H1 (cell line): ENCODE data around the gene ALDH1A3. TPM values are rescaled to one million over a fixed set of nuclear protein-coding genes. Genes with fewer than 3 reads are reported as not detected.

Experiments
- ASH2L ChIP-seq: fragments of 200-600, 300-600 bp; sonication (generic); IDR thresholded peaks from one replicate; pipeline ENCODE4 v1.7.1; 2017; ENCODE audit warnings: low read length
- BACH1 ChIP-seq: IDR thresholded peaks from 2 replicates; pipeline ENCODE4 v1.6.1; 2012; ENCODE audit warnings: low read length, improper control_type of control experiment
- BCL11A ChIP-seq, 2 experiments: IDR thresholded peaks; one replicate each; pipeline ENCODE4 v1.6.1; 2011; ENCODE audit warnings: low read depth in 2 of 2, low read length in 2 of 2, mild to moderate bottlenecking in 2 of 2
- BRCA1 ChIP-seq: IDR thresholded peaks from 2 replicates; pipeline ENCODE4 v1.6.1; 2012; ENCODE audit warnings: low read depth, low read length, improper control_type of control experiment
- CBX5 ChIP-seq: fragments of 300-800, 300-1000 bp; sonication (generic); IDR thresholded peaks from 2 replicates; pipeline ENCODE4 v1.7.1; 2016; ENCODE audit warnings: antibody characterized with exemption, low read length, low read depth
- CHD1 ChIP-seq: IDR thresholded peaks from 2 replicates; pipeline ENCODE4 v1.6.1; 2012; ENCODE audit warnings: low read depth, low read length, improper control_type of control experiment
- CREB1 ChIP-seq: IDR thresholded peaks from 2 replicates; pipeline ENCODE4 v1.6.1; 2012; ENCODE audit warnings: inconsistent platforms
- CTBP2 ChIP-seq: IDR thresholded peaks from 2 replicates; pipeline ENCODE4 v1.7.0; 2011; ENCODE audit warnings: borderline replicate concordance, mild to moderate bottlenecking, moderate library complexity, mixed read lengths, low read length; ENCODE audit not compliant: insufficient read depth, insufficient read length
- EZH2 ChIP-seq: fragments of 200-600 bp; sonication (generic); IDR thresholded peaks from 2 replicates; pipeline ENCODE4 v1.7.1; 2012; ENCODE audit warnings: low read depth, mild to moderate bottlenecking, moderate library complexity, low read length, inconsistent platforms; ENCODE audit not compliant: severe bottlenecking
- GABPA ChIP-seq: IDR thresholded peaks from 2 replicates; pipeline ENCODE4 v1.6.1; 2011; ENCODE audit warnings: mild to moderate bottlenecking, low read length, moderate library complexity, borderline replicate concordance; ENCODE audit not compliant: insufficient read depth
- KDM1A ChIP-seq: fragments of 200-600, 300-600 bp; sonication (generic); IDR thresholded peaks from 2 replicates; pipeline ENCODE4 v1.7.1; 2016; ENCODE audit warnings: mild to moderate bottlenecking, low read length, borderline replicate concordance
- MAFK ChIP-seq: IDR thresholded peaks from 2 replicates; pipeline ENCODE4 v1.6.1; 2012; ENCODE audit warnings: low read depth, mild to moderate bottlenecking, improper control_type of control experiment, low read length
- NANOG ChIP-seq: IDR thresholded peaks from 2 replicates; pipeline ENCODE4 v1.6.1; 2011; ENCODE audit warnings: low read length, low read depth, mild to moderate bottlenecking, inconsistent platforms; ENCODE audit not compliant: insufficient read depth, poor library complexity, severe bottlenecking
- POU5F1 ChIP-seq: IDR thresholded peaks from 2 replicates; pipeline ENCODE4 v1.6.1; 2011; ENCODE audit warnings: low read depth, mild to moderate bottlenecking, low read length, moderate library complexity
- RBBP5 ChIP-seq: IDR thresholded peaks from 2 replicates; pipeline ENCODE4 v1.7.1; 2012; ENCODE audit warnings: low read depth, mild to moderate bottlenecking, inconsistent platforms, low read length, moderate library complexity, borderline replicate concordance
- SRF ChIP-seq: IDR thresholded peaks from 2 replicates; pipeline ENCODE4 v1.6.1; 2011; ENCODE audit warnings: mild to moderate bottlenecking, low read depth, low read length, moderate library complexity
- TAF1 ChIP-seq: IDR thresholded peaks from 2 replicates; pipeline ENCODE4 v1.6.1; 2011; ENCODE audit warnings: mild to moderate bottlenecking, low read depth, low read length
- polyA plus RNA-seq, 7 experiments: library from polyadenylated mRNA; depleted of rRNA in 3 of 7; stranded (reverse) in 5 of 7; unstranded in 2 of 7; fragments of >200 nt in 5 of 7; fragments of 200-250 nt in 2 of 7; gene quantifications; 1 replicate in 5 of 7; 2 replicates in 1 of 7; 4 replicates in 1 of 7; pipeline versions ENCODE4 v1.2.1 to v1.2.3, GENCODE V29; 2011 to 2013; ENCODE audit warnings: missing spikeins in 2 of 7, mixed read lengths in 2 of 7
- total RNA-seq: library from RNA; stranded (reverse); fragmentation: NEBNext Ultra II Directional; extraction: Animal tissue kit (Norgen Biotek cat#: 25700); gene quantifications from 2 replicates; pipeline ENCODE4 v1.2.1, GENCODE V29; 2021
- TF ChIP-seq, protein P1 (sequence below), 3 experiments: IDR thresholded peaks; 1 replicate in 2 of 3; 2 replicates in 1 of 3; pipeline versions ENCODE4 v1.5.1 to v1.6.1; 2011; ENCODE audit warnings: low read length in 3 of 3, mild to moderate bottlenecking in 3 of 3, inconsistent platforms in 2 of 3, low read depth in 1 of 3, moderate library complexity in 1 of 3; ENCODE audit not compliant: insufficient read depth in 1 of 3; ENCODE audit errors: control extremely low read depth in 1 of 3
- TF ChIP-seq, protein P2 (sequence below): IDR thresholded peaks from 2 replicates; pipeline ENCODE4 v1.6.1; 2012; ENCODE audit warnings: inconsistent platforms

The ALDH1A3 gene
- total and polyA plus RNA-seq, 2 of the 8 experiments (the other 6 are each of a cell fraction or from before 2014, with no cell fraction given) = 2.2 to 5.5 TPM

DNA sequence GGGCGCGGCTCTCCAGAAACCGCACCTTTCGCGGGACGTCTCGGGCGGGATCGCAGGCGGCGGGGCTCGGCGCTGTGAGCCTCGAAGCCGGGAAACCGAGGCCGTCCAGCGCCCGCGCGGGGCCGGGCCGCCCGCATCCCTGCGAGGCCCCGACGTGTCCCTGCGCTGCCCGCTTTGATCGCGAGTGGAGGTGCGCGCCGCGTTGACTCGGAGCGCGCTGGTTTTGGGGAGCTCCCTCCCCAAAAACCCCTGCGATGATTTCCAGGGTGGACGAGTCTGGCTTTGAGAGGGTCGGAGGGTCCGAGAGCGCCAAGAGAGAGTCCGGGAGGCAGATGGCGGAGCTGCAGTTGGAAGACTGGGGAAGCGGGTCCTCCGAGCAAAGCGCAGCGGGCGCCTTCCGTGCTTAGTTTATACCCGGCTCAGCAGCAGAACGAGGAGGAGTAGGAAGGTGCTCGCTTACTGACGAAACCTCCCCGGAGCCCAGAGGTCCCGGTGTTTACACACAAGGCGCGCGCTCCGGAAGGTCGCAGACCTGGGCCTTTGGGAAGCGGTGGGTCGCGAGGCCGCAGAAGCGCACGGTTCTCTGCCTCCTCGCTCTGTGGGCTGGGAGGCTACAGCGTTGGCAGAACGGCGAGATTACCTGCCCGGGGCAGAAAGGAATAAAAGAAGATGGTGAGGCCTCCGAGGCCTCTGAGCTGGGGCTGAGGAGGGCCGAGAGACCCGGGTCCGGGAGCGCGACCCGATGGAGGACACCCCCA, 687 bp downstream of the ALDH1A3 start (continued):
- no peak for TF ChIP-seq BCL11A (IDR thresholded peaks at IDR 0.05; ENCODE audit: low read depth in 2 of 2, low read length in 2 of 2)
- TF ChIP-seq CREB1 = no peak
- TF ChIP-seq RBBP5 = 0 out of 2 replicates have a peak, but pooled peaks have one; percentile 39
- no peak for TF ChIP-seq KDM1A
- no peak for TF ChIP-seq CBX5
- TF ChIP-seq POU5F1 = no peak
- TF ChIP-seq BRCA1 = no peak
- TF ChIP-seq CHD1 = no peak
- TF ChIP-seq MAFK = no peak
- no peak for TF ChIP-seq NANOG
- TF ChIP-seq GABPA = 0 out of 2 replicates have a peak, but pooled peaks have one; percentile 20
- TF ChIP-seq, protein P1, sequence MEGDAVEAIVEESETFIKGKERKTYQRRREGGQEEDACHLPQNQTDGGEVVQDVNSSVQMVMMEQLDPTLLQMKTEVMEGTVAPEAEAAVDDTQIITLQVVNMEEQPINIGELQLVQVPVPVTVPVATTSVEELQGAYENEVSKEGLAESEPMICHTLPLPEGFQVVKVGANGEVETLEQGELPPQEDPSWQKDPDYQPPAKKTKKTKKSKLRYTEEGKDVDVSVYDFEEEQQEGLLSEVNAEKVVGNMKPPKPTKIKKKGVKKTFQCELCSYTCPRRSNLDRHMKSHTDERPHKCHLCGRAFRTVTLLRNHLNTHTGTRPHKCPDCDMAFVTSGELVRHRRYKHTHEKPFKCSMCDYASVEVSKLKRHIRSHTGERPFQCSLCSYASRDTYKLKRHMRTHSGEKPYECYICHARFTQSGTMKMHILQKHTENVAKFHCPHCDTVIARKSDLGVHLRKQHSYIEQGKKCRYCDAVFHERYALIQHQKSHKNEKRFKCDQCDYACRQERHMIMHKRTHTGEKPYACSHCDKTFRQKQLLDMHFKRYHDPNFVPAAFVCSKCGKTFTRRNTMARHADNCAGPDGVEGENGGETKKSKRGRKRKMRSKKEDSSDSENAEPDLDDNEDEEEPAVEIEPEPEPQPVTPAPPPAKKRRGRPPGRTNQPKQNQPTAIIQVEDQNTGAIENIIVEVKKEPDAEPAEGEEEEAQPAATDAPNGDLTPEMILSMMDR (IDR thresholded peaks at IDR 0.05; ENCODE audit: control extremely low read depth in 1 of 3, insufficient read depth in 1 of 3, low read depth in 1 of 3, low read length in 3 of 3) = no peak
- TF ChIP-seq TAF1 = no peak
- TF ChIP-seq EZH2 = peak; percentile 91
- TF ChIP-seq ASH2L = peak; percentile 62
- peak; percentile 8; the same call in 1 of the 2 replicates for TF ChIP-seq BACH1
- TF ChIP-seq SRF = no peak
- TF ChIP-seq, protein P2, sequence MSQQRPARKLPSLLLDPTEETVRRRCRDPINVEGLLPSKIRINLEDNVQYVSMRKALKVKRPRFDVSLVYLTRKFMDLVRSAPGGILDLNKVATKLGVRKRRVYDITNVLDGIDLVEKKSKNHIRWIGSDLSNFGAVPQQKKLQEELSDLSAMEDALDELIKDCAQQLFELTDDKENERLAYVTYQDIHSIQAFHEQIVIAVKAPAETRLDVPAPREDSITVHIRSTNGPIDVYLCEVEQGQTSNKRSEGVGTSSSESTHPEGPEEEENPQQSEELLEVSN = peak; percentile 38; the same call in 1 of the 2 replicates
- TF ChIP-seq CTBP2 = no peak
